A673 (cell line): ENCODE measurements around the gene TBX1.

Experiments
- CTCF ChIP-seq: fragments of 300-800, 200-600 bp; sonication (generic); conservative IDR thresholded peaks from 2 replicates; pipeline ENCODE4 v1.5.1; 2017; ENCODE audit warnings: low read depth, mild to moderate bottlenecking, antibody characterized with exemption, low read length, moderate library complexity, mixed read lengths
- EZH2 ChIP-seq: fragments of 200-600 bp; sonication (generic); IDR thresholded peaks from 2 replicates; pipeline ENCODE4 v1.6.1; 2017; ENCODE audit warnings: borderline replicate concordance, low read depth, mild to moderate bottlenecking, mixed read lengths, antibody characterized with exemption, low read length; ENCODE audit not compliant: poor library complexity, severe bottlenecking

GRCh38 chr22:19745155-19746101, 15.2 kb upstream of the TBX1 start:
- TF ChIP-seq CTCF (no peak), EZH2 (no peak)
